Urothelium cell line (cell line): Measurements from ENCODE around the gene PNLIPRP1.

Experiments
- DNase-seq: peaks from one replicate; pipeline ENCODE4 v3.0.0; 2011; ENCODE audit warnings: low spot score, mixed read lengths
- FAIRE-seq: peaks from 2 replicates; lab custom pipeline; 2011; peaks lifted over from hg19 to GRCh38; lab: Jason Lieb, UNC

PNLIPRP1 gene

DNA sequence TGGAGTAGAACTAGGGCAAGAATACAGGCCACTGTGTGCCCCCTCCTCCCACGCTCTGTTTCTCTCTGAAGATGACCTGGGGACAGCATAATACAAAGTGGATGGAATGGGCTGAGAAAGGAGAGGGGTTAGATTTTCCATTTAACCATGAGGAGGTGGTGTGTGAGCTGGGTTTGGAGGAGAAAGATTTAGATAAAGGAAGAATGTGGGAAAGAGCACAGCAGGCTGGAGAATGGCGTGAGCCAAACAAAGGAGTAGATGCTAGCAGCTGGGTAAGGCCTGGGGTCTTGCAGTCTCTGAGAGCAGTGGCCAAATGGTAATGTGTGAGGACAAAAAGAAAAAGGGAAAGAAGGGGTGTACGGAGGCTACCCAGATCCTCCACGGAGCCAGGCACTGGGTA, 38.6 kb downstream of the PNLIPRP1 start:
- FAIRE-seq (no peak), DNase-seq (no peak)

GRCh38 chr10:116630020-116630419, 39.3 kb downstream of the PNLIPRP1 start:
- FAIRE-seq = no peak
- no peak for DNase-seq

DNA sequence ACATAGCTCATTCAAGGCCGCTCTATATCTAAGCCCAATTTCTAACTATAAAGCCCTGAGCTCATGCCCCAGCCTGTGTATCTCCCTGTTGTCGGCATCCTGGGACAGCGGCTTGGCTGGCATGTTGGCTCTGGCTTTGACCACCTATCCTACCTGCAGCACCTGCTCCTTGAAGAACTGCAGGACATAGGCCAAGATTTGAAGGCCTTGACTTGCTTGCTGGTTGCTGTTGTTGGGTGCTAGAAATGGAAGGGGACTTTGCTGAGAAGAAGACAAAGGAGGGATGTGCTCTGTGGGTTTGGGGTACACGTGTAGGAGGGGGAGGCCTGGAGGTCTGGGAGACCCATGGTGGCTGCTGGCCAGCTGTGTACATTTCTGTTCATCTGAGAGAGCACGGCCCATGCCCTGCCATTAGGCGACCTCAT, 41.1 kb downstream of the PNLIPRP1 start:
- FAIRE-seq (no peak), DNase-seq (no peak)

DNA sequence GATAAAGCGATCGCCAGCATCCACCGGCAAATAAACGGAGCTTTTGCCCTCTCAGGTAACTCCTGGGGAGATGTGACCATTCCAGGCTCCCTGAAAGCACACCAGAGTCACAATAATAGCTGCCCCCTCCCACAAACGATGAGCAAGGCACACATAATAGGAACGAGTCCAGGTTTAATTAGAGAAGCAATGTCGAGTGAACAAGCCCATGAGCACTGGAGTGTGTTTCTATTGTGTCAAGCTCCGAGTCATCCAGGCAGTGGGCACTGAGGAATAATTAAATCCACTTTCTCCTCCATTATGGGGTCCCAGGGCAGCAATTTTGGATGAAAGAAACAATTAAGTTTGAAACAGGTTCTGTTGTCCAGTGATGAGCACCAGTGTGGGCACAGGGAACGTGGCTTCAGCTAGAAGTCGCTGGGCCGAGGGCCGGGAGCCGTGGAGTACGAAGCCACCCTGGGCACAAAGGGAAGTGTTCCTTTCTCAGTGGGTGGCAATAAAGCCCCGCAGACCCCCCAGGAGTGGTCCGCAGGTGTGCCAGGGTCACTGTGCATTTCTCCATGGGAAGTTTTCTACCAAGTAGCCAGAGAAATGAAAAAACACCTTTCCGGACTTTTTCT, 41.9 kb downstream of the PNLIPRP1 start:
- FAIRE-seq (no peak), DNase-seq (no peak)

DNA sequence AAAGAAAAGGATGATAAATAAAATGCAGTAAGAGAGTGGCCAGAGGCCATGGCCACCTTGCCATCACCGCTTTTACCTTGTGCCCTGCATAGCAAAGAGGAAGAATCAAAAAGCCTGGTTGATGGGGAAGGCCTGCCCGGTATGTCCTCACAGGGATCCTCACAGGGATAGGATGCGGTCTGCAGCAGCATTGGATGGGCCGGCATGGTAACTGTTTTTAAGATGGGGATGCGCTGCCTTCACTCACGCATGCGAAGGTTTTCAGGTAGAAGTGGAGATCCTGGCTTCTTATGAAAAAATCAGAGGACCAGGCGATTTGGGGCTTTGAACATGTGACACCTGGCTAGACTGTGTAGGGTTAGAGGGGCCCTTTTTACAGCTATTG, 42.4 kb downstream of the PNLIPRP1 start:
- FAIRE-seq (no peak), DNase-seq (no peak)

GRCh38 chr10:116634126-116634975, 43.6 kb downstream of the PNLIPRP1 start:
- FAIRE-seq (no peak), DNase-seq (no peak)

- FAIRE-seq (no peak), DNase-seq (no peak)
Observed at GRCh38 chr10:116636385-116636784, 45.6 kb downstream of the PNLIPRP1 start.

DNA sequence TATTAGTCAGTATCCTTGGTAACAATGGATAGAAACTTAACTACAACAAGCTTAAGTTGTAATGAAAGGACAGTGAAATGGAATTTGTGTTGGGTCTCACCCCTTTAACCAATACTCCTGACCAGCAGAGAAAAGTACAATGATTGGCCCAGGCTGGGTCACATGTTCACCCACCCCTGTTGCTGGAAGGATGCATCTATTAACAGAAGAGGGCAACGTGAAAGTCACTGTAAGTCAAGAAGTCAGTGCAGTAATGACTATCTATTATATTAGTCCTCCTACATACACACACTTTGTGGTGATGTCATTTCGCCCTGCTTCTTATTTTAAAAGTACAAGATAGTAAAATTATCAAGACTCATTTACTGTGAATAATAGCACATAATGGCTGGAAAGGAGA, 46.2 kb downstream of the PNLIPRP1 start:
- FAIRE-seq = no peak
- DNase-seq = no peak

DNA sequence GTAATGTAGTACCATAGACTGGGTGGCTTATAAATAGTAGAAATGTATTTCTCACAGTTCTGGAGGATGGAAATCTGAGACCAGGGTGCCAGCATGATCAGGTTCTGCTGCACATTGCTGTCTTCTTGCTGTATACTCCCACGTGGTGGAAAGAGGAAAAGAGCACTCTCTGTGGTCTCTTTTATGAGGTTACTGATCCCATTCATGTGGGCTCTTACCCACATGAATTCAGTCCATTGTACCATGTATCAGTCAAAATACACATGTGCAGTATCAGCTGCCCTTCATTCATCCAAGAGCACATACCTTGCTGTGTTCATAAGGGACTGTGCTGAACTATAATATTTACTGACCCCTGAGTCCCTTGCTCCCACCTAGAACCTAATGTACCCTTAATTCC, 47.1 kb downstream of the PNLIPRP1 start:
- FAIRE-seq (no peak), DNase-seq (no peak)

- DNase-seq (no peak), FAIRE-seq (no peak)
Observed at GRCh38 chr10:116646502-116646901, 55.7 kb downstream of the PNLIPRP1 start.

- FAIRE-seq = peak; percentile 42
- no peak for DNase-seq
Observed at GRCh38 chr10:116648903-116649302, 58.1 kb downstream of the PNLIPRP1 start.

GRCh38 chr10:116653885-116654284, 63.1 kb downstream of the PNLIPRP1 start:
- no peak for DNase-seq
- FAIRE-seq = no peak

DNA sequence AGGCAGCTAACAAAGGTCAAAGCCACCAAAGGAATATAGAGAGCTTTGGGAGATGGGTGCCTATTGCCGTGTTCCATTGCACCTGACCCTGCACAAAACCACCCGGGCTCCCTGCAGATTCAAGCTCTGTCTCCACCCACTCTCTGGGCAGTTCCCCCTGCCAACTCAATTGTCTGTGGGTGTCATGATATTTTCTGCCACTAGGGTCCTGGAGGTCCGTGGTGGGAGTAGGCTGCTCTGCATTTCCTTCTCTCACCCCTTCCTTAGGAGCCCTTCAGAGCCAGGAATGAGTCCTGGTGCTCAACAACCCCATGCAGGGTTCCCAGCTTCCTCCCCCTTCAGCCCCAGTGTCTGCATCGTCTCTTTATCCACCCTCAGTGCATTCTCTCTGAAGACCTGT, 64.1 kb downstream of the PNLIPRP1 start:
- no peak for FAIRE-seq
- no peak for DNase-seq

DNA sequence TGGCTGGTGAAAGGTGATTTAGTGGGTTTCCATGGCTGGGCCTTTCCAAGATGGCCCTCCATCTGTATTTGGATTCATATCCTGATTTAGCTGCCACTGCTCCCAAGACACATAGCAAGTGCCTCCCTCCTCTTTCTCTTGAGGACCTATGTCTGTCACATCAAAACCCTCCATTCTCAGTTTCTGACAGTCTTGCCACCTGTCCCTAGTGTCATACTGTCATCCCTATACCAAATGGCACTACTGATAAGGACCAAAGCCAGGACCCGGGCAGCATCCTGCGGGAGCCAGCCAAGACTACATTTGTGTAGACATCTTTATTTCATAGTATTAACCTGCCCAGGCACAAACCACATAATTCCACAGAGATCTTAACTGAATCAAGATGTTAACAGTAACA, 64.8 kb downstream of the PNLIPRP1 start:
- FAIRE-seq = no peak
- DNase-seq = no peak

- no peak for DNase-seq
- no peak for FAIRE-seq
Observed at GRCh38 chr10:116656044-116656443, 65.3 kb downstream of the PNLIPRP1 start.

DNA sequence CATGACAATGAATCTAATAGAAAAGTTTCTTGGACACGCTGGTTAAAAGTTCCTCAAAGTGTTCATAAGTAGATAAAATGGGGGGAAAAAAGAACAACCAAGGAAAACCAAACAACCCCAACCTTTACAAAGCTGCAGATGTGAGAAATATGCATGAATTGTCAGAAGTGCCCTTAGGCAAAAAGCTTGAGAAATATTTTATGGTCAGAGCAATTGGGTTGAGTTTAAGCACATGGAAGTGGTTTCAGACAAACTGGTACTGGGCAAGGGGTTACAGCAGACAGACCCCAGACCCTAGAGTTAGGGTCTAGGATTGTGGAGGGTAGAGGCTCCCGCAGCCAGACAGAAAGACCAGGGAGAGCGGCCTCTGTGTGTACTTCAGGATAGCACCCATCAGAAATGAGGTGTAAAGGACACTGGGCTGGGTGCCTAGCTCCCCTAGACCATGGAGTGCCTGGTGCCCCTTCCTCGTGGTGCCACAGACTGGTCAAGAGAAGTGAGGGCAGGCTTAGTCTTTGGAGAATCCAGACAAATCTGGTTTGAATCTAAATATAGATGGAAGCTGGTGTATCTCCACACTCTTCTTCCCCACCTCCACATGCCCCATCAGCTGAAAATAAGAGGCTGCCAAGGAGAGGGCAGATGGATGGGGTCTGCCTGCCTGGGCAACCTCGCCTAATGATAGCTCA, 67.2 kb downstream of the PNLIPRP1 start:
- FAIRE-seq = no peak
- no peak for DNase-seq
